CD1c-positive myeloid dendritic cell (primary cell): ENCODE data around the gene SMIM45.

Source experiments
- DNase-seq: peaks from one replicate; pipeline ENCODE4 v3.0.0-alpha.2; 2016; ENCODE audit errors: extremely low spot score

The SMIM45 gene

GRCh38 chr22:41969110-41969646, 17.2 kb downstream of the SMIM45 start, which contains the start of gene SEPTIN3:
SEPTIN3 (plus strand) TSS chr22:41969443; CDS start chr22:41971493, 2,050 bp downstream.
- DNase-seq: no peak

GRCh38 chr22:41970601-41971000, 18.7 kb downstream of the SMIM45 start:
- DNase-seq: no peak

GRCh38 chr22:41971431-41971830, 19.5 kb downstream of the SMIM45 start:
- DNase-seq: no peak

DNA sequence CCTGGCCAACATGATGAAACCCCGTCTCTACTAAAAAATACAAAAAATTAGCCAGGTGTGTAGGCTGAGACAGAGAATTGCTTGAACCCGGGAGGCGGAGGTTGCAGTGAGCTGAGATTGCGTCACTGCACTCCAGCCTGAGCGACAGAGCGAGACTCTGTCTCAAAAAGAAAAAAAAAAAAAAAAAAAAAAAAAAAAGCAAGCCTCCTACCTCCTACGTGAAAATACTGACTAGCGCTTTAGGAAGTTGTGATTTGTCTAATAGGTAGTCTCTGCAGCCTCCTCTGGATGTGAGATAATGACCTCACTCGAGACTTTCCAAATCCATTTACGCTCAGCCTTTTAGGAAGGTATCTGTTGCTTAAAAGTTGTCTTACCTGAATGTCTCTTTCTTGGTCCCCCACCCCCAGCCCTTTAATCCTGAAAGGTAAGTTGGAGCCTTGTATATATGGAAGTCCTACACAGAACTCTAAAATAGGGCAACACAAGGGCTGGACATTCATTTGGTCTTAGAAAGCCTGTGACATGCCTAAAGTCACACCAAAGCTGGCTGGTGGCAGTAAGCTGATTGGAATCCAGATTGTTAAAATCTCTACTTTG, 22.8 kb downstream of the SMIM45 start:
- DNase-seq: no peak

DNA sequence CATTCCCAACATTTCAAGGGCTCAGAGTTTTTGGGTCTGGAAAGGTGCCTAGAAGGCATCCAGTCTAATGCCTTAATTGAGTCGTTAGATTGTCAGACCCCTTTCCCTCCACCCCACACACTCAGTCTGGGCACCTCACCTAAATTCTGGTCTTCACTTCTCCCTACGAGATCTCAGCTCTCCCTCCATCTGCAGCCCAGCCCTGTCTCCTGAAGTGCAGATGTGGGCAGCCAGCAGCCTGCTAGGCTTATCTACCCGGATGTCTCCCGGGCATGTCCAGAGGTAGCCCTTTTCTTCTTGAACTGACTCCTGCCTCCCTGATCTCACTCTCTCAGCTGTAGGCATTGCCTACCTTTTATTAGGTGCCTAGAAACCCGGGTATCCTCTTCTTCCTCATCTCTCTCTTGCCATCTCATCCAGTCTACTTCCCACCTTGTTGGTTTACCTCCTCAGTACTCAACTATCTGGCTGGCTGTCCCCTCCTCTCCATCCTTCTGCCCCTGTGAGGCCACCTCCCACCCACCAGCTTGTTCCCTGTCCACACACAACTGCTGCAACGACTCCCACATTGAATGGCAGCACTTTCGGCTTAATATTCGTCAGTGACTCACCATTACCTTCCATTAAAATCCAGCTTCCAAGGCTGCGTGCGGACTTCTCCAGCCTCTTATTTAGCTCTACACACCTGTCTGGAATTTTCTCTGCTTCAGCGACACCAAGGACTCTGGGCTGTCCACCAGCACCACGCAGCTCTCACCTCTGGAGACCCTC, 23.5 kb downstream of the SMIM45 start:
- no peak for DNase-seq

- peak; percentile 47 for DNase-seq
These were observed 24.3 kb downstream of the SMIM45 start for GRCh38 chr22:41976070-41976901.

GRCh38 chr22:41976961-41977566, 25.1 kb downstream of the SMIM45 start:
- DNase-seq: no peak

GRCh38 chr22:41978732-41979131, 26.8 kb downstream of the SMIM45 start:
- DNase-seq: no peak

DNA sequence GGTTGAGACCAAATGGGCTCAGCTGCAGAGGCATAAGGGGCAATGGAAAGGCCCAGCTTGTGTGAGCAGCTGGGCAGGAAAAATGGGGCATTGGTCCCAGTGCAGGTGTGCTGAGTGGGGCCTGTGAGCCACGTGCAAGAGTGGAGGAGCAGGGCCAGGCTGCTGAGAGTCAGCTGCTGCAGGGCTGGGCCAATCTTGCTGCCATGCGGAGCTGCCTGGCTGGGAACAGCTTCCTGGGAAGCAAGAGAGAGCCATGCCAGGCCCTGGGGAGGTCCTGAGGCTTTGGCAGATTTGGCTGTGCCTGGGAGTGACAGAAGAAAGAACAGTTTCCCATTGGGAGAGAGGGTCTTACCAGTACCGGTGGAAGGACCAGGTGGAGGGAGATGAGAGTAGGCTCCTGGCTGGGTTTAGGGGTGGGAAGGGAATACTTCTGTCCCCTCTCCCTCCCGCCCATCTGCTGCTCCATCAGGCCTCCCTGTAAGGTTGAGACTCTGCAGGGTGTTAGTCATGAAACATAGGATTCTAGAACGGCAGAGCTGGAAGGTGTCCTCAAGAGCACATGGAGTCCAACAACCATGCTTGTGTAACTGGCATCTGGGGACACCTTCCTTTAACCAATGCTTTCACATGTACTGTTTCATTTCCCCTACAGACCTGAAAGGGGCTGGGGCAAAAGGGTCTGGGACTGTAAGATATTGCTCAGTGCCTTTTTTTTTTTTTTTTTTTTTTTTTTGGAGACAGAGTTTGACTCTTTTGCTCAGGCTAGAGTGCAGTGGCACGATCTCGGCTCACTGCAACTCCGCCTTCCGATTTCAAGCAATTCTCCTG, 27.7 kb downstream of the SMIM45 start:
- no peak for DNase-seq

DNA sequence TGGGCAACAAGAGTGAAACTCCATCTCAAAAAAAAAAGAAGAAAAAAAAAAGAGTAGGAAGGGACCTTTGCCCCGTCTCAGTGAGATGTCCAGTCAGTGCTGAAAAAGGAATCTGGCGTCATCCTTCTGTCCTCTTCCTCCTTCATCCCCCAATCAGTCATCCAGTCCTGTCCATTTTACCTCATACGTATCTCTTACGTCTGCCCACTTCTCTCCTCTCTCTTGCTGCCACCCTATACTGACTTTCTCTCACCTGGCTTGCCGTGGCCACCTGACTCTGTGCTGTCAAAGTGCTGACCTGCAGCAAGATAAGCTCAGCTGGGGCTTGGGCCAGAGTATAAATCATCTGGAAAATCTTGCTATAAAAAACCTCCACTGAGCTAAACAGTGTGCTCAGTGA, 30.9 kb downstream of the SMIM45 start:
- DNase-seq: no peak

- peak; percentile 54 for DNase-seq
These were observed 31.8 kb downstream of the SMIM45 start for GRCh38 chr22:41983513-41984405.

DNA sequence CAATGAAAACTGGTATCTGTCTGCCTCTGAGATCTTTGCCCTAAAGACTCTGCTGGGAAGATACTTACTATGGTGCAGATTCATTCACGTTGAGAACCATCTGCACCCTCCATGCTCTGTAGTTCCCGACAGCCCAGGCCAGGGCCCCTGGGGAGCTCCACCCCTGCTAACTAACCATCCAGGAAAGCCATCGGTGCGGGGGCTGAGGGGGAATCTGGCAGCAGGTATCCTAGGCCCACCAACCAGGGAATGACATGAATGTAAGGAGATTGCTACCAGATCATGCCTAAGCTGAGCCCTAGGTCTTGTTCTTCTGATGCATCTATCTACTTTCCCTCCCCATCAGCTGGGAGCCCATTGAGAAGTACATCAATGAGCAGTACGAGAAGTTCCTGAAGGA, 35.3 kb downstream of the SMIM45 start:
- no peak for DNase-seq

- DNase-seq: no peak
These were observed 37.3 kb downstream of the SMIM45 start for GRCh38 chr22:41989246-41989645.

- no peak for DNase-seq
These were observed 39.2 kb downstream of the SMIM45 start for GRCh38 chr22:41991111-41991510.

DNA sequence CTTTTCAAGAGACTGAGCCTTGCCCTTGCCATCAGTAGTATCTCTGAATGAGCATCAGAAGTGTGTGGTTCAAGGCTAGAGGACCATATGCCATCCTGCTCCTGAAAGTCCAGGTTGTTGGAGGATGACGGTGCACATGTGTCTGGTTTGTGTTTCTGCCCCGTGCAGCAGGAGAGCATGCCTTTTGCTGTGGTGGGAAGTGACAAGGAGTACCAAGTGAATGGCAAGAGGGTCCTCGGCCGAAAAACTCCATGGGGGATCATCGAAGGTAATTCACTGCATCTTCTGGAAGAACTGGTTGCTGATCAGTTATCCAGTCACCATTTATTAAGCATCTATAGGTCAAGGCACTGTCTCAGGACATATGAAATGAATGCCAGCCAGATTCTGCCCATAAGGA, 40.5 kb downstream of the SMIM45 start:
- DNase-seq: no peak

DNA sequence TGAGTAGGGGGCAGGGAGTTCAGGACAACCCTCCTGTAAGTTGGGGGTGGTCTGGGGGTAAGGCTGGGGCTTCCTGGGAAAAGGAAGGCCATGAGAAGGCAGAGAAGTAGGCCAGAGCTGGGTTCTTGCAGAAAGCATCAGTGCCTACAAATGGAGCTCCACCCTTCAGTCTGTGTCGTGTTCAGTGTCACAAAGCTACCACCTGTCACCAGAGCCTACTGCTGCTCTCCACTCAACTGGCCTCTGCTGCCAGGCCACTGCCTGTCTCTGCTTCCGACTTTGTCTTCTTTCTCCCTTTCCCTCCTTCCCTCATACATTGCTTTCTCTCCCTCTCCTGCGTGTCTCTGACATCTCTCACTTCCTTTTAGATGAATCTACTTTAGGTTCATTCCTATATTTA, 43.3 kb downstream of the SMIM45 start:
- DNase-seq: no peak

DNA sequence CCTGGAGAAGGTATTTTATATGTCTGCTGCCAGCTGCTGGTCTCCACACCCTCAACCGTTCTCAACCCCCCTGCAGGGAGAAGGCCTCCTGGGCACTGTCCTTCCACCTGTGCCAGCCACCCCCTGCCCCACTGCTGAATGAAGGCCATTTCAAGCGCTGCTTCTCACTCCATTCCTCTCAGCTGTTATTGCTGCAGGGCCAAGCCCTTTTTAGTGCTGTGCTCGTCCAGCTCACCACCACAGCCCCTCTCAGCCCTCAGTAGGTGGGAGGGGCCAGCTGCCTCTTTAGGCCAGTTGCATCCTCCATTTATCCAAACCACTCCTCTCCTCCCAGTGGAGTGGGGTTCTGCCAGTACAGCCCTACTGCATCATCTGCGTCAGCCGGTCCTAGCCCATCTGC, 44.9 kb downstream of the SMIM45 start:
- DNase-seq: no peak

DNA sequence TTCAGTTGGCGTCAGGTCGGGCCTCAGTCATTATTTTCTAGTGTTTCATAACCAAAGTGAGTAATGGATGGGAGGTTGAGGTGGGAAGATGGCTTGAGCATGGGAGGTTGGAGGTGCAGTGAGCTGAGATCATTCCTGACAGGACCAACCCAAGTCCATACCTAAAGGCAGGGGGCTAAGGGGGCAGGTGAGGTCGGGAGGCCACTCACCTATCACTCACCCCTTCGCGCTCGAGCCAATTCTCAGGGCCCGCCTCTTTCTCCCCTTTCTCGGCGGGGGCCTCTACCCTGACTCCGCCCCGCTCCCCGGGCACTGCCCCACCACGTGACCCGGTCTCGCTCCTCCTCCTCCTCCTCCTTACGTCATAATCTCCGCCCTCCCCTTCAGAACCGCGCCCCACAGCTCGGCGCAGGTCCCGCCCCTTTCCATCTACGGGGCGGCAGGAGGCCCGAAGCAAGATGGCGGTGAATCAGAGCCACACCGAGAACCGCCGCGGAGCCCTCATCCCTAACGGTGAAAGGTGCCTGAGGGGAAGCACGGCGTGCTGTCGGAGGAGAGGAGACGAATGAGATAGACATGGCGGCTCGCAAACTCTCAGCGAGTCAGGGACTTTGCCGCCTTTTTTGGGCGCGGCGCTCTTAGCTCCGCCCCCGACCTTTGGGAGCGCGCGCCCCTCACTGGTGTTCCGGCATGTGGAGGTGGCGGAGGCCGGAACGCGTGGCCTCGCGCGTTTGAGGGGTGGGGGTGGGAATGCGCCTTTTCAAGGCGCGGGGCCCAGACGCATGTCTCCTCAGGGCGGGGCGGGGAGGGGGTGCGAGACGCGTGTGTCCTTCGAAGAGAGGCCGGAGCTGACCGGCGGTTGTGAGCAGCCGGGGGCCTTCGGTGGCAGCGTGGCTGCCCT, 46.7 kb downstream of the SMIM45 start, which contains the start of gene WBP2NL:
WBP2NL (plus strand) TSS at position 428 of the 901 bp plus-strand sequence; CDS start at position 459, 31 bp downstream.
- peak; percentile 88 for DNase-seq

GRCh38 chr22:42000466-42000865, 48.5 kb downstream of the SMIM45 start:
- no peak for DNase-seq
